ENCODE results near the gene GSTT4. TPM values are rescaled to one million over a fixed set of nuclear protein-coding genes. Genes with fewer than 3 reads are reported as not detected.
"Not testable (repeated sequence)": the region's sequence is repeated elsewhere in the genome, so short reads cannot be mapped to it uniquely, and the experiment has no call there.

The GSTT4 gene
- total and polyA plus RNA-seq, 2 donors = not detected

DNA sequence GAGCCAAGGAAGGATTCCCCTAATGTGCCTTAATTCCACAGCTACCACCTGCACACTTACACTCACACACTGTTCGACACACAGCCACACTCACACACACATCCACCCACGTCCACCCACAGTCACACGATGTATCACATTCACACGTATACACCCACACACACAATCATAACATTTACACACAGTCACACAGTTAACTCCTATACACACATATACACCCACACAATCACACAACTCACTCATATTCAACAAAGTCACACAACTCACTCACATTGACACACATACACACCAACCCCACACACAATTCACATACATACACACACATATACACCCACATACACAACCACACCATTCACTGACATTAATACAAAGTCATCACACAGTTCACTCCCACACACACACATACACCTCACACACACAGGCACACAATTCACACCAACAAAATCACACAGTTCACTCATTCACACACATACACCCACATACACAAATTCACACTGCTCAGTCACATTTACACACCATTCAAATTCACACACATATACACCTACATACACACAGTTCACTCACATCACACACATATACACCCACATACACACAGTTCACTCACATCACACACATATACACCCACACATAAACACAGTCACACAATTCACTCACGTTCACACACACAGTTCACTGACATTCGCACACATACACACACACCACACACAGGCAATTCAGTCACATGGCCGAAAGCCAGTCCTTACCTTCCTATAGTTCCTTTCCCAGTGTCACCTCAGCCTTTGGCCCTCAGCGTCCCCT is 50.9 kb downstream of the GSTT4 start:
- not testable (repeated sequence) for DNase-seq (ENCODE audit: low read depth in 6 of 9, low spot score in 9 of 9); H3K36me3 ChIP-seq (ENCODE audit: control insufficient read depth in 2 of 2, insufficient read depth in 2 of 2, low read length in 1 of 2); H3K9me3 ChIP-seq (ENCODE audit: control insufficient read depth in 2 of 2, insufficient read depth in 1 of 2, low read length in 1 of 2); H3K4me1 ChIP-seq (ENCODE audit: control insufficient read depth in 2 of 2, insufficient read depth in 2 of 2, low read length in 2 of 2); H3K4me3 ChIP-seq (ENCODE audit: low read length in 2 of 2); H3K27ac ChIP-seq (ENCODE audit: low read depth in 1 of 2, low read length in 1 of 2); H3K27me3 ChIP-seq (ENCODE audit: control insufficient read depth in 2 of 2, insufficient read depth in 1 of 2, low read length in 1 of 2)
- 93% methylated on average over 8 of the region's 8 CpGs for WGBS

DNA sequence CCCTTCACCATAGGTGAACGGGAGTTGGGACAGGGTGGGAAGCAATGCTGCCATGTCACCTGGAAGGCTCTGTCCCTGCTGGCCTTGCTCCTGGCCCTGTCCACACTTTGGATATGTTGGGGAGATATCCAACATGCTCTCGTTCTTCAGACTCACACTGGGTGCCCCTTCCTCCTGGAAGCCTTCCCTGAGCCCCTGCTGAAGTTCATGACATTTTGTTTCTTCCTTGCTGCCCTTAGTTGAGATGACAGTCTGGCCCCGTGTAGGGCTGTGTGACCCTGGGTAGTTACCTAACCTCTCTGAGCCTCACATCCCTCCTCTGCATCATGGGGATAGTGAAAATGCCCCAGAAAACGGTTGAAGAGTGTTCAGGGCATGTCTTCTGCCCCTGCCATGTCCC is 51.8 kb downstream of the GSTT4 start:
- not testable (repeated sequence) for H3K4me1 ChIP-seq (ENCODE audit: control insufficient read depth in 2 of 2, insufficient read depth in 2 of 2, low read length in 2 of 2); H3K27me3 ChIP-seq (ENCODE audit: control insufficient read depth in 2 of 2, insufficient read depth in 1 of 2, low read length in 1 of 2); H3K36me3 ChIP-seq (ENCODE audit: control insufficient read depth in 2 of 2, insufficient read depth in 2 of 2, low read length in 1 of 2); DNase-seq (ENCODE audit: low read depth in 6 of 9, low spot score in 9 of 9); H3K27ac ChIP-seq (ENCODE audit: low read depth in 1 of 2, low read length in 1 of 2); H3K9me3 ChIP-seq (ENCODE audit: control insufficient read depth in 2 of 2, insufficient read depth in 1 of 2, low read length in 1 of 2); H3K4me3 ChIP-seq (ENCODE audit: low read length in 2 of 2)
- 79% methylated on average over 4 of the region's 4 CpGs for WGBS

DNA sequence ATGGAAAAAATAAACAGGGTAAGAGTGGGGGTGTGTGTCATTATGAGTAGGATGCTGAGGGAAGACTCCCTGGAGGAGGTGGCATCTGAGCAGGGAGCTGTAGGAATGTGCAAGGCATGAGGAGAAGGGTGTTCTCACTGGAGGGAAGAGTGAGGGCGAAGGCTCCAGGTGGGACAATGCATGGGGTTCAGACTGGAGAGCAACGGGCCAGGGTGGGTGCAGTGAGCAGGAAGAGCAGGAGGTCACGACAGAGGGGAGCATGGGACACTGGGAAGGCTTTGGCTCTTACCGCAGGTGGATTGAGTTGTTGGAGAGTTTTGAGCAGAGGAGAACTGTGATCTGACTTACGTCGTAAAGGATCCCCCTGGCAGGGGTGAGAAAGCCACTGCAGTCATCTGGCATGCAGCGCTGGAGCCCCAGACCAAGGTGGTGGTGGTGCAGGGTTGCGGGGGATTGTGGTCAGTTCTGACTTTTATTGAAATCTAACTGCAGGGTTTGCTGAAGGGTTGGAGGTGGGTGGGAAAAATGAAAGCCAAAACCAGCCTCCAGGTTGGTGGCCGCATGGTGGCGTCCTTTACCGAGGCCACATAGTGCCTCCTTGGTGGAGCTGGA is 52.4 kb downstream of the GSTT4 start:
- 86% methylated on average over 11 of the region's 11 CpGs for WGBS
- H3K4me3 ChIP-seq (ENCODE audit: low read length in 2 of 2); H3K9me3 ChIP-seq (ENCODE audit: control insufficient read depth in 2 of 2, insufficient read depth in 1 of 2, low read length in 1 of 2); H3K36me3 ChIP-seq (ENCODE audit: control insufficient read depth in 2 of 2, insufficient read depth in 2 of 2, low read length in 1 of 2); H3K27me3 ChIP-seq (ENCODE audit: control insufficient read depth in 2 of 2, insufficient read depth in 1 of 2, low read length in 1 of 2); H3K4me1 ChIP-seq (ENCODE audit: control insufficient read depth in 2 of 2, insufficient read depth in 2 of 2, low read length in 2 of 2); H3K27ac ChIP-seq (ENCODE audit: low read depth in 1 of 2, low read length in 1 of 2); DNase-seq (ENCODE audit: low read depth in 6 of 9, low spot score in 9 of 9): not testable (repeated sequence)

DNA sequence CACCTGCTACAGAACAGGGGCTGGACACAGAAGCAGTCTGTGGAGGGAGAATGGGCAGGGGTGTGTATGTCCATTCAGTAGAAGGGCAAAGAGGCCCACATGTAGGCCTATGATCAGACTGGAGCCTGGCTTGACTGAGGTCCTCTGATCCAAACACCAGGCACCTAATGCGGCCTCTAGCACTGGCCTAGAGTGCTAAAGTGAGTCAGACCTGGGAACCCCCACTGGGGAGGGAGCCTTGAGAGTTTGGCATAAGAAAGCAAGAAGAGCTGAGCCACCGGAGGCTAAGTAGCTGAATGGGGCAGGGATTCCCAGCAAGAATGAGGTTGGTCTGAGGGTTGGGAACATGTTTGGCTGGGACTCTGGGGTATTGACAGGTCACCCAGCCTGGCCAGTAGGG is 53.9 kb downstream of the GSTT4 start:
- H3K36me3 ChIP-seq (ENCODE audit: control insufficient read depth in 2 of 2, insufficient read depth in 2 of 2, low read length in 1 of 2); H3K27ac ChIP-seq (ENCODE audit: low read depth in 1 of 2, low read length in 1 of 2); H3K4me1 ChIP-seq (ENCODE audit: control insufficient read depth in 2 of 2, insufficient read depth in 2 of 2, low read length in 2 of 2); H3K27me3 ChIP-seq (ENCODE audit: control insufficient read depth in 2 of 2, insufficient read depth in 1 of 2, low read length in 1 of 2); H3K9me3 ChIP-seq (ENCODE audit: control insufficient read depth in 2 of 2, insufficient read depth in 1 of 2, low read length in 1 of 2); DNase-seq (ENCODE audit: low read depth in 6 of 9, low spot score in 9 of 9); H3K4me3 ChIP-seq (ENCODE audit: low read length in 2 of 2): not testable (repeated sequence)
- WGBS = 93% methylated on average over 2 of the region's 2 CpGs

GRCh38 chr22:23949764-23950163 is 55.5 kb downstream of the GSTT4 start:
- not testable (repeated sequence) for H3K27ac ChIP-seq (ENCODE audit: low read depth in 1 of 2, low read length in 1 of 2); H3K27me3 ChIP-seq (ENCODE audit: control insufficient read depth in 2 of 2, insufficient read depth in 1 of 2, low read length in 1 of 2); H3K36me3 ChIP-seq (ENCODE audit: control insufficient read depth in 2 of 2, insufficient read depth in 2 of 2, low read length in 1 of 2); H3K4me3 ChIP-seq (ENCODE audit: low read length in 2 of 2); H3K9me3 ChIP-seq (ENCODE audit: control insufficient read depth in 2 of 2, insufficient read depth in 1 of 2, low read length in 1 of 2); DNase-seq (ENCODE audit: low read depth in 6 of 9, low spot score in 9 of 9); H3K4me1 ChIP-seq (ENCODE audit: control insufficient read depth in 2 of 2, insufficient read depth in 2 of 2, low read length in 2 of 2)
- 90% methylated on average over 18 of the region's 18 CpGs for WGBS

Other genes starting within 250 kb of the GSTT4 start
- 3.3 TPM for gene C22orf15, start 242.5 kb downstream of the GSTT4 start, total RNA-seq
- gene C22orf15, start 242.5 kb downstream of the GSTT4 start, polyA plus RNA-seq = 1.3 TPM
- gene CHCHD10, start 237.5 kb downstream of the GSTT4 start, total RNA-seq = 20.0 TPM
- 64.0 TPM for gene CHCHD10, start 237.5 kb downstream of the GSTT4 start, polyA plus RNA-seq
- 3.9 TPM for gene MMP11, start 232.6 kb downstream of the GSTT4 start, total RNA-seq
- gene MMP11, start 232.6 kb downstream of the GSTT4 start, polyA plus RNA-seq = 3.8 TPM
- gene SMARCB1, start 218.5 kb downstream of the GSTT4 start, total RNA-seq = 72.0 TPM
- 35.3 TPM for gene SMARCB1, start 218.5 kb downstream of the GSTT4 start, polyA plus RNA-seq
- gene DERL3, start 166.4 kb downstream of the GSTT4 start, total RNA-seq = 2.9 TPM
- 2.5 TPM for gene DERL3, start 166.4 kb downstream of the GSTT4 start, polyA plus RNA-seq
- 4.3 TPM for gene SLC2A11, start 147.6 kb downstream of the GSTT4 start, total RNA-seq
- 8.8 TPM for gene SLC2A11, start 147.6 kb downstream of the GSTT4 start, polyA plus RNA-seq
- gene MIF, start 111.1 kb downstream of the GSTT4 start, total RNA-seq = 400 TPM
- 363 TPM for gene MIF, start 111.1 kb downstream of the GSTT4 start, polyA plus RNA-seq
- gene GSTT2B, start 44.3 kb downstream of the GSTT4 start, total RNA-seq = 1.1 TPM
- gene GSTT2B, start 44.3 kb downstream of the GSTT4 start, polyA plus RNA-seq = 12.8 TPM
- 1.3 TPM for gene DDTL, start 38.6 kb downstream of the GSTT4 start, total RNA-seq
- gene DDTL, start 38.6 kb downstream of the GSTT4 start, polyA plus RNA-seq = 3.1 TPM
- 95.7 TPM for gene DDT, start 31.0 kb downstream of the GSTT4 start, total RNA-seq
- 111 TPM for gene DDT, start 31.0 kb downstream of the GSTT4 start, polyA plus RNA-seq
- gene GSTT2, start 25.3 kb downstream of the GSTT4 start, total RNA-seq = not detected
- gene GSTT2, start 25.3 kb downstream of the GSTT4 start, polyA plus RNA-seq = 3.3 TPM
- gene CABIN1, start 5.9 kb upstream of the GSTT4 start, total RNA-seq = 34.3 TPM
- 59.7 TPM for gene CABIN1, start 5.9 kb upstream of the GSTT4 start, polyA plus RNA-seq
- 0.33 TPM for gene SUSD2, start 176.0 kb upstream of the GSTT4 start, total RNA-seq
- 4.1 TPM for gene SUSD2, start 176.0 kb upstream of the GSTT4 start, polyA plus RNA-seq
- gene GGT5, start 239.6 kb upstream of the GSTT4 start, total RNA-seq = 3.2 TPM
- gene GGT5, start 239.6 kb upstream of the GSTT4 start, polyA plus RNA-seq = 24.6 TPM